Liver (tissue), 9 donors: ENCODE measurements around the gene ACACB. TPM values are rescaled to one million over a fixed set of nuclear protein-coding genes. Genes with fewer than 3 reads are reported as not detected.

Experiments
- DNase-seq: peaks from one replicate; pipeline ENCODE4 v3.0.0-alpha.2; 2017; ENCODE audit warnings: low spot score
- H3K27ac ChIP-seq, 2 donors: one replicate each; pipeline ENCODE4 v1.7.0; 2013; ENCODE audit warnings: inconsistent platforms in 2 of 2, low read length in 2 of 2, control low read depth in 1 of 2, low read depth in 1 of 2, mild to moderate bottlenecking in 1 of 2
- H3K27me3 ChIP-seq, 4 donors: one replicate each; pipeline versions ENCODE4 v1.6.1 to v1.7.0; 2013; ENCODE audit warnings: low read length in 3 of 4, inconsistent platforms in 1 of 4, mild to moderate bottlenecking in 1 of 4, moderate library complexity in 1 of 4; ENCODE audit not compliant: control insufficient read depth in 4 of 4, insufficient read depth in 4 of 4
- H3K36me3 ChIP-seq, 4 donors: one replicate each; pipeline versions ENCODE4 v1.6.1 to v1.7.0; 2013; ENCODE audit warnings: low read length in 3 of 4, mild to moderate bottlenecking in 3 of 4, low read depth in 1 of 4, moderate library complexity in 1 of 4; ENCODE audit not compliant: control insufficient read depth in 4 of 4, insufficient read depth in 3 of 4
- H3K4me1 ChIP-seq, 4 donors: one replicate each; pipeline versions ENCODE4 v1.6.1 to v1.7.0; 2013; ENCODE audit warnings: low read length in 3 of 4, mild to moderate bottlenecking in 3 of 4, moderate library complexity in 1 of 4; ENCODE audit not compliant: control insufficient read depth in 4 of 4, insufficient read depth in 4 of 4
- H3K4me3 ChIP-seq, 3 donors: one replicate each; pipeline versions ENCODE4 v1.6.1 to v1.7.0; 2013; ENCODE audit warnings: low read length in 3 of 3, control low read depth in 1 of 3, low read depth in 1 of 3, mild to moderate bottlenecking in 1 of 3
- H3K9ac ChIP-seq, 2 donors: one replicate each; pipeline ENCODE4 v1.7.0; 2013; ENCODE audit warnings: low read length in 2 of 2, mild to moderate bottlenecking in 2 of 2, moderate library complexity in 2 of 2, control low read depth in 1 of 2, low read depth in 1 of 2
- H3K9me3 ChIP-seq, 4 donors: one replicate each; pipeline versions ENCODE4 v1.6.1 to v1.7.0; 2013; ENCODE audit warnings: low read length in 3 of 4; ENCODE audit not compliant: control insufficient read depth in 4 of 4
- ATF3 ChIP-seq: IDR thresholded peaks from 2 replicates; pipeline ENCODE4 v1.6.1; 2016; ENCODE audit warnings: antibody characterized with exemption
- CTCF ChIP-seq: fragments of 150-350 bp; IDR thresholded peaks from 2 replicates; pipeline ENCODE4 v1.5.1; 2017; ENCODE audit warnings: improper control_type of control experiment, low read depth, low read length; ENCODE audit not compliant: missing input control
- EGR1 ChIP-seq, 2 donors: IDR thresholded peaks; 2 replicates each; pipeline ENCODE4 v1.6.1; 2016 to 2018; ENCODE audit warnings: antibody characterized with exemption in 2 of 2, low read depth in 2 of 2
- FOXA1 ChIP-seq: IDR thresholded peaks from 2 replicates; pipeline ENCODE4 v1.6.1; 2016; ENCODE audit warnings: antibody characterized with exemption
- FOXA2 ChIP-seq: IDR thresholded peaks from 2 replicates; pipeline ENCODE4 v1.6.1; 2016; ENCODE audit warnings: antibody characterized with exemption
- GABPA ChIP-seq, 2 donors: IDR thresholded peaks in 1 of 2; conservative IDR thresholded peaks in 1 of 2; 2 replicates each; pipeline ENCODE4 v1.6.1; 2016; ENCODE audit warnings: antibody characterized with exemption in 2 of 2, mild to moderate bottlenecking in 1 of 2, moderate library complexity in 1 of 2
- HNF4A ChIP-seq, 2 donors: conservative IDR thresholded peaks; 2 replicates each; pipeline ENCODE4 v1.6.1; 2016; ENCODE audit warnings: antibody characterized with exemption in 2 of 2, mild to moderate bottlenecking in 2 of 2
- HNF4G ChIP-seq: IDR thresholded peaks from 2 replicates; pipeline ENCODE4 v1.6.1; 2016; ENCODE audit warnings: antibody characterized with exemption
- JUND ChIP-seq, 2 donors: IDR thresholded peaks; 2 replicates each; pipeline ENCODE4 v1.6.1; 2016; ENCODE audit warnings: antibody characterized with exemption in 2 of 2
- MAX ChIP-seq: IDR thresholded peaks from 2 replicates; pipeline ENCODE4 v1.6.1; 2016; ENCODE audit warnings: antibody characterized with exemption
- NR2F2 ChIP-seq: IDR thresholded peaks from 2 replicates; pipeline ENCODE4 v1.6.1; 2016; ENCODE audit warnings: antibody characterized with exemption
- RAD21 ChIP-seq, 2 donors: IDR thresholded peaks; 2 replicates each; pipeline ENCODE4 v1.6.1; 2016; ENCODE audit warnings: antibody characterized with exemption in 2 of 2, mild to moderate bottlenecking in 2 of 2
- REST ChIP-seq: IDR thresholded peaks from 2 replicates; pipeline ENCODE4 v1.6.1; 2016; ENCODE audit warnings: antibody characterized with exemption, mild to moderate bottlenecking
- RXRA ChIP-seq, 2 donors: IDR thresholded peaks; 2 replicates each; pipeline ENCODE4 v1.6.1; 2017 to 2018; ENCODE audit warnings: antibody characterized with exemption in 2 of 2, mild to moderate bottlenecking in 1 of 2
- SP1 ChIP-seq: IDR thresholded peaks from 2 replicates; pipeline ENCODE4 v1.6.1; 2018; ENCODE audit warnings: antibody characterized with exemption, mild to moderate bottlenecking
- TAF1 ChIP-seq: conservative IDR thresholded peaks from 2 replicates; pipeline ENCODE4 v1.6.1; 2016; ENCODE audit warnings: antibody characterized with exemption, mild to moderate bottlenecking
- YY1 ChIP-seq: IDR thresholded peaks from 2 replicates; pipeline ENCODE4 v1.6.1; 2016; ENCODE audit warnings: antibody characterized with exemption, mild to moderate bottlenecking
- ZBTB33 ChIP-seq: IDR thresholded peaks from 2 replicates; pipeline ENCODE4 v1.6.1; 2016; ENCODE audit warnings: antibody characterized with exemption
- WGBS: extraction: QIAGEN DNeasy Blood & Tissue Kit; methylation state at CpG from one replicate; pipeline ENCODE4 v1.1.7; 2013; 5-methylcytosine and 5-hydroxymethylcytosine counted together
- polyA plus RNA-seq, 2 donors: library from polyadenylated mRNA; stranded (reverse) in 1 of 2; unstranded in 1 of 2; fragments of 200-250 nt in 1 of 2; fragments of >200 nt in 1 of 2; fragmentation: Nextera tagmentation in 1 of 2; extraction: Ambion mirVana in 1 of 2; gene quantifications; one replicate each; pipeline versions ENCODE4 v1.2.1 to v1.2.3, GENCODE V29; 2013 to 2015
- total RNA-seq, 2 donors: library from RNA; depleted of rRNA; stranded (reverse); fragments of >200 nt; gene quantifications; one replicate each; pipeline ENCODE4 v1.2.3, GENCODE V29; 2014
- donor health status: healthy.
- donor health status: healthy.
- donor health status: healthy.
- donor health status: healthy.
- donor health status: healthy.

Gene ACACB
- total and polyA plus RNA-seq, 4 donors = 12.9 to 288 (median 52.1) TPM

- peaks cover 10 to 37% (median 19%) of the 10 kb centered on the region in 4 donors for H3K36me3 ChIP-seq
- peak overlapping the region; percentile 44 to 59 for H3K27ac ChIP-seq
- TF ChIP-seq ATF3 = no peak
- no peak for TF ChIP-seq GABPA (IDR thresholded peaks at IDR 0.05 in 1 of 2, conservative IDR thresholded peaks at IDR 0.05 in 1 of 2)
- no peak for TF ChIP-seq TAF1
- no peak for TF ChIP-seq FOXA2
- no peak for TF ChIP-seq MAX
- TF ChIP-seq JUND (IDR thresholded peaks at IDR 0.05) = no peak
- TF ChIP-seq SP1 = no peak
- no peak for TF ChIP-seq FOXA1
- peaks cover 7 to 60% (median 56%) of the 10 kb centered on the region in 4 donors for H3K4me1 ChIP-seq
- H3K4me3 ChIP-seq = peak overlapping the region in 2 of 3 donors; percentile 13 to 27
- H3K9ac ChIP-seq = peak overlapping the region in 1 of 2 donors; percentile 4
- DNase-seq = no peak
- WGBS = 68% methylated on average over 11 of the region's 11 CpGs
- no peaks in the 10 kb centered on the region for H3K9me3 ChIP-seq
- no peaks in the 10 kb centered on the region for H3K27me3 ChIP-seq
Measured at GRCh38 chr12:109085590-109085989, 30.8 kb upstream of the ACACB start.

- 22% methylated on average over 5 of the region's 5 CpGs for WGBS
- peaks cover 8 to 74% (median 65%) of the 10 kb centered on the region in 4 donors for H3K4me1 ChIP-seq
- H3K27ac ChIP-seq = peak overlapping the region; percentile 59 to 68
Measured at GRCh38 chr12:109087250-109087649, 29.1 kb upstream of the ACACB start.

More at GRCh38 chr12:109087250-109087649, 29.1 kb upstream of the ACACB start:
- no peak overlapping the region for H3K4me3 ChIP-seq
- no peaks in the 10 kb centered on the region for H3K9me3 ChIP-seq
- peak; percentile 68 for TF ChIP-seq TAF1
- peak; percentile 55 for TF ChIP-seq NR2F2
- TF ChIP-seq HNF4G = peak; percentile 83
- peak; percentile 76 to 82 for TF ChIP-seq JUND (IDR thresholded peaks at IDR 0.05)
- TF ChIP-seq YY1 = peak; percentile 83
- peak; percentile 68 for TF ChIP-seq REST
- peak in 1 of 2 donors; percentile 72 for TF ChIP-seq EGR1 (IDR thresholded peaks at IDR 0.05; ENCODE audit: low read depth in 2 of 2)
- TF ChIP-seq MAX = peak; percentile 88
- peak; percentile 27 for TF ChIP-seq ATF3
- TF ChIP-seq SP1 = peak; percentile 99
- TF ChIP-seq CTCF = no peak
- TF ChIP-seq RAD21 (IDR thresholded peaks at IDR 0.05) = peak; percentile 58 to 69
- peak; percentile 97 to 98 for TF ChIP-seq HNF4A (conservative IDR thresholded peaks at IDR 0.05)
- peak in 1 of 2 donors; percentile 67 for TF ChIP-seq GABPA (IDR thresholded peaks at IDR 0.05 in 1 of 2, conservative IDR thresholded peaks at IDR 0.05 in 1 of 2)
- peak; percentile 62 for TF ChIP-seq FOXA1
- no peak for TF ChIP-seq FOXA2
- TF ChIP-seq RXRA (IDR thresholded peaks at IDR 0.05) = peak; percentile 97
- TF ChIP-seq ZBTB33 = peak; percentile 69
- H3K9ac ChIP-seq = peak overlapping the region in 1 of 2 donors; percentile 63
- H3K36me3 ChIP-seq = peaks cover 4 to 24% (median 9%) of the 10 kb centered on the region in 4 donors
- no peaks in the 10 kb centered on the region for H3K27me3 ChIP-seq
- peak; percentile 48 for DNase-seq
